Measurements from ENCODE around the gene C9orf153. TPM values are rescaled to one million over a fixed set of nuclear protein-coding genes. Genes with fewer than 3 reads are reported as not detected.

Gene C9orf153
- total and polyA plus RNA-seq, 2 of the 13 experiments (the other 11 are each of a cell fraction or from before 2014, with no cell fraction given) = 0.17 to 0.44 TPM

DNA sequence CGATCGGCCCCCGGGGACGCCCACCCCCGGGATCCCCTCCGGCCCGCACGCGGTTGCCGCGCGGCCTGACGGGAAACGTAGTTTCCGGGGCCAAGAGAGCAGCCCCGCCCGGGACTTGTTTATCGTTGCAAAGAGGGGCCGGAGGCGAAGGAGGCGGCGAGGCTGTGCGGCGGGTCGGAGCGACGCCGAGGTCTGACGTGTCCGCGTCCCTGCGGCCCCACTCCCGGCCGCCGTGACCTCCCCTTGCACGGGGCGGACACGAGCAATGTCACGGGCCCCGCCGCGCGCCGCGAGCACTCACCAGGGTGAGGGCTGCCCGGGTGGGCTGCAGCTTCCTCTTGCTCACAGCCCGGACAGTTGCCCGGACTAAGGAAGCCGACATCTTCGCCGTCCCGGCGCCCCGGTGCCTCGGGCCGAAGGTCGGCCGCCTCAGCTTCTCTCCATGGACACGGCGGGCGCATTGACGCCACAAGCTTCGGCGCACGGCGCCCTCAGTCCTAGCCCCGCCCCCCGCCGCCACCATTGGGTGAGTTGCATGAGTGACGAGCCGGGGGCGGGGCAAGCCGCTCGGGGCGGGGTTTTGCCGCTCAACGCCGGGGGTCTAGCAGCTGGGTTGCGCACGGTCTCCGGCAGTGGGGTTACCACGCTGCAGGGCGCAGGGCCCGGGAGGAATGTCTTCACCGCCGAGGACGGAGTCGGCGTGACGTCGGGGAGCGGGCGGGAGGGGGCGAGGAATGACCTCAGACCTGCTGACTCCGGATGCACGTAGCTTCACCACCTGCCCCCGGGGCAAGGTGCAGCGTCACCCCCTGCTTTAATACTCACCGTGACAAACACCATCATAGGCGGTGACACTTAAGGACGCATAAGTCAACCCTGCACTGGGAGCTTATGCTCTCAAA, 22.9 kb upstream of the C9orf153 start, which contains the start of gene ISCA1 (continued):
- no peak for TF ChIP-seq MAFF (IDR thresholded peaks at IDR 0.05; ENCODE audit: low read depth, low read length)
- no peak for TF ChIP-seq ZEB1 (IDR thresholded peaks at IDR 0.05; ENCODE audit: insufficient replicate concordance, low read depth)
- TF ChIP-seq, protein P1, sequence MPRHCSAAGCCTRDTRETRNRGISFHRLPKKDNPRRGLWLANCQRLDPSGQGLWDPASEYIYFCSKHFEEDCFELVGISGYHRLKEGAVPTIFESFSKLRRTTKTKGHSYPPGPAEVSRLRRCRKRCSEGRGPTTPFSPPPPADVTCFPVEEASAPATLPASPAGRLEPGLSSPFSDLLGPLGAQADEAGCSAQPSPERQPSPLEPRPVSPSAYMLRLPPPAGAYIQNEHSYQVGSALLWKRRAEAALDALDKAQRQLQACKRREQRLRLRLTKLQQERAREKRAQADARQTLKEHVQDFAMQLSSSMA (CRISPR knock-in tag; IDR thresholded peaks at IDR 0.05) = no peak
- no peak for TF ChIP-seq ZNF644 (CRISPR knock-in tag; IDR thresholded peaks at IDR 0.05; ENCODE audit: low read depth)
- peak; percentile 79 for TF ChIP-seq DNMT1 (CRISPR knock-in tag; IDR thresholded peaks at IDR 0.05)
- TF ChIP-seq NONO (IDR thresholded peaks at IDR 0.05) = no peak
- TF ChIP-seq NONO (CRISPR knock-in tag; conservative IDR thresholded peaks at IDR 0.05) = peak; percentile 57
- TF ChIP-seq PHF5A (CRISPR knock-in tag; IDR thresholded peaks at IDR 0.05; ENCODE audit: low read depth, unreplicated experiment) = no peak
- peak; percentile 72; the same call in 1 of the 2 replicates for TF ChIP-seq GTF2F1 (IDR thresholded peaks at IDR 0.05; ENCODE audit: low read length)
- peak; percentile 53 for TF ChIP-seq RBM39 (IDR thresholded peaks at IDR 0.05; ENCODE audit: low read depth, low read length, poor library complexity, severe bottlenecking)
- TF ChIP-seq, protein P2, sequence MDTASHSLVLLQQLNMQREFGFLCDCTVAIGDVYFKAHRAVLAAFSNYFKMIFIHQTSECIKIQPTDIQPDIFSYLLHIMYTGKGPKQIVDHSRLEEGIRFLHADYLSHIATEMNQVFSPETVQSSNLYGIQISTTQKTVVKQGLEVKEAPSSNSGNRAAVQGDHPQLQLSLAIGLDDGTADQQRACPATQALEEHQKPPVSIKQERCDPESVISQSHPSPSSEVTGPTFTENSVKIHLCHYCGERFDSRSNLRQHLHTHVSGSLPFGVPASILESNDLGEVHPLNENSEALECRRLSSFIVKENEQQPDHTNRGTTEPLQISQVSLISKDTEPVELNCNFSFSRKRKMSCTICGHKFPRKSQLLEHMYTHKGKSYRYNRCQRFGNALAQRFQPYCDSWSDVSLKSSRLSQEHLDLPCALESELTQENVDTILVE (CRISPR knock-in tag; IDR thresholded peaks at IDR 0.05) = 0 out of 2 replicates have a peak, but pooled peaks have one; percentile 46
- no peak for TF ChIP-seq SMARCE1 (IDR thresholded peaks at IDR 0.05; ENCODE audit: borderline replicate concordance)
- TF ChIP-seq MXD4 (CRISPR knock-in tag; IDR thresholded peaks at IDR 0.05) = peak; percentile 86; the same call in 1 of the 2 replicates
- peak; percentile 98 for TF ChIP-seq THAP11 (CRISPR knock-in tag; IDR thresholded peaks at IDR 0.05)
- peak; percentile 70 for TF ChIP-seq SAP130 (CRISPR knock-in tag; IDR thresholded peaks at IDR 0.05; ENCODE audit: low read depth)
- TF ChIP-seq ZNF777 (CRISPR knock-in tag; IDR thresholded peaks at IDR 0.05) = peak; percentile 69; the same call in 1 of the 2 replicates
- no peak for TF ChIP-seq SIN3B (IDR thresholded peaks at IDR 0.05; ENCODE audit: low read length)
- TF ChIP-seq, protein P3, sequence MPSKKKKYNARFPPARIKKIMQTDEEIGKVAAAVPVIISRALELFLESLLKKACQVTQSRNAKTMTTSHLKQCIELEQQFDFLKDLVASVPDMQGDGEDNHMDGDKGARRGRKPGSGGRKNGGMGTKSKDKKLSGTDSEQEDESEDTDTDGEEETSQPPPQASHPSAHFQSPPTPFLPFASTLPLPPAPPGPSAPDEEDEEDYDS (CRISPR knock-in tag; IDR thresholded peaks at IDR 0.05) = peak; percentile 64; the same call in 1 of the 2 replicates
- peak; percentile 84; the same call in 1 of the 2 replicates for TF ChIP-seq ZNF552 (CRISPR knock-in tag; IDR thresholded peaks at IDR 0.05; ENCODE audit: borderline replicate concordance)
- TF ChIP-seq ZNF709 (CRISPR knock-in tag; IDR thresholded peaks at IDR 0.05) = peak; percentile 96
- no peak for TF ChIP-seq ZFAT (CRISPR knock-in tag; conservative IDR thresholded peaks at IDR 0.05)
- TF ChIP-seq, protein P4, sequence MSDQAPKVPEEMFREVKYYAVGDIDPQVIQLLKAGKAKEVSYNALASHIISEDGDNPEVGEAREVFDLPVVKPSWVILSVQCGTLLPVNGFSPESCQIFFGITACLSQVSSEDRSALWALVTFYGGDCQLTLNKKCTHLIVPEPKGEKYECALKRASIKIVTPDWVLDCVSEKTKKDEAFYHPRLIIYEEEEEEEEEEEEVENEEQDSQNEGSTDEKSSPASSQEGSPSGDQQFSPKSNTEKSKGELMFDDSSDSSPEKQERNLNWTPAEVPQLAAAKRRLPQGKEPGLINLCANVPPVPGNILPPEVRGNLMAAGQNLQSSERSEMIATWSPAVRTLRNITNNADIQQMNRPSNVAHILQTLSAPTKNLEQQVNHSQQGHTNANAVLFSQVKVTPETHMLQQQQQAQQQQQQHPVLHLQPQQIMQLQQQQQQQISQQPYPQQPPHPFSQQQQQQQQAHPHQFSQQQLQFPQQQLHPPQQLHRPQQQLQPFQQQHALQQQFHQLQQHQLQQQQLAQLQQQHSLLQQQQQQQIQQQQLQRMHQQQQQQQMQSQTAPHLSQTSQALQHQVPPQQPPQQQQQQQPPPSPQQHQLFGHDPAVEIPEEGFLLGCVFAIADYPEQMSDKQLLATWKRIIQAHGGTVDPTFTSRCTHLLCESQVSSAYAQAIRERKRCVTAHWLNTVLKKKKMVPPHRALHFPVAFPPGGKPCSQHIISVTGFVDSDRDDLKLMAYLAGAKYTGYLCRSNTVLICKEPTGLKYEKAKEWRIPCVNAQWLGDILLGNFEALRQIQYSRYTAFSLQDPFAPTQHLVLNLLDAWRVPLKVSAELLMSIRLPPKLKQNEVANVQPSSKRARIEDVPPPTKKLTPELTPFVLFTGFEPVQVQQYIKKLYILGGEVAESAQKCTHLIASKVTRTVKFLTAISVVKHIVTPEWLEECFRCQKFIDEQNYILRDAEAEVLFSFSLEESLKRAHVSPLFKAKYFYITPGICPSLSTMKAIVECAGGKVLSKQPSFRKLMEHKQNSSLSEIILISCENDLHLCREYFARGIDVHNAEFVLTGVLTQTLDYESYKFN (CRISPR knock-in tag; conservative IDR thresholded peaks at IDR 0.05) = peak; percentile 47
- TF ChIP-seq HHEX (CRISPR knock-in tag; IDR thresholded peaks at IDR 0.05) = no peak
- no peak for TF ChIP-seq RCOR2 (CRISPR knock-in tag; IDR thresholded peaks at IDR 0.05)
- TF ChIP-seq JUND (CRISPR knock-in tag; IDR thresholded peaks at IDR 0.05) = no peak
